HCT116 (cell line): ENCODE data around the gene TPD52L1. TPM values are rescaled to one million over a fixed set of nuclear protein-coding genes. Genes with fewer than 3 reads are reported as not detected.

Source experiments
- ATAC-seq: fragments of 200-7000 bp; cut with Tn5 transposase; 2 replicates; pipeline ENCODE4 v1.9.1; 2020; ENCODE audit warnings: mild to moderate bottlenecking, moderate library complexity
- BruUV-seq: library from RNA; stranded (reverse); fragments of 400-500 nt; replicated peaks from 2 replicates; lab custom pipeline; 2021; lab: Mats Ljungman, UMichigan
- CTCF ChIA-PET: fragments of 300-600 bp; sonication (Branson Sonifier 250); formaldehyde crosslinking; loops from one replicate; lab custom pipeline; 2021; ENCODE audit warnings: antibody characterized with exemption; lab: Charles Lee
- POLR2A ChIA-PET: fragments of 300-600, 350-600 bp; sonication (Branson Sonifier 250); formaldehyde crosslinking; loops from one replicate; lab custom pipeline; 2021; ENCODE audit warnings: antibody characterized with exemption; lab: Charles Lee
- RAD21 ChIA-PET, 2 experiments: fragments of 300-600 bp; sonication (Branson Sonifier 250); formaldehyde crosslinking; loops; one replicate each; lab custom pipeline; 2023; ENCODE audit warnings: low total read pairs in 2 of 2; ENCODE audit not compliant: uncharacterized antibody in 2 of 2, unreplicated experiment in 2 of 2, low non-redundant PET in 1 of 2; lab: Charles Lee
- DNase-seq: peaks from one replicate; pipeline ENCODE4 v3.0.0-alpha.2; 2010; ENCODE audit warnings: low read depth, low spot score
- H2AFZ ChIP-seq: fragments of 200-600 bp; shearing (Covaris generic), sonication (generic); 2 replicates; pipeline ENCODE4 v1.6.1; 2017; ENCODE audit warnings: low read depth, mixed run types, mixed read lengths, antibody characterized with exemption, low read length; ENCODE audit not compliant: poor library complexity, severe bottlenecking
- H3K27ac ChIP-seq: 2 replicates; pipeline ENCODE4 v1.5.1; 2012; ENCODE audit warnings: low read depth, low read length
- H3K27me3 ChIP-seq: fragments of 200-600 bp; sonication (generic); 2 replicates; pipeline ENCODE4 v1.6.1; 2016; ENCODE audit warnings: mixed run types, low read length, mixed read lengths; ENCODE audit not compliant: insufficient read depth
- H3K36me3 ChIP-seq, 2 experiments: fragments of 200-500 bp in 1 of 2; fragments of 200-600 bp in 1 of 2; sonication (Bioruptor generic) in 1 of 2; sonication (generic) in 1 of 2; 2 replicates each; pipeline versions ENCODE4 v1.5.1 to v1.6.1; 2014 to 2016; ENCODE audit warnings: low read length in 2 of 2, inconsistent platforms in 1 of 2, mixed read lengths in 1 of 2, mixed run types in 1 of 2; ENCODE audit not compliant: insufficient read depth in 2 of 2, control insufficient read depth in 1 of 2
- H3K4me1 ChIP-seq, 2 experiments: fragments of 200-600 bp in 1 of 2; sonication (generic) in 1 of 2; 2 replicates each; pipeline versions ENCODE4 v1.5.1 to v1.6.1; 2012 to 2017; ENCODE audit warnings: low read length in 2 of 2, inconsistent platforms in 1 of 2, mild to moderate bottlenecking in 1 of 2, mixed read lengths in 1 of 2, mixed run types in 1 of 2, moderate library complexity in 1 of 2; ENCODE audit not compliant: insufficient read depth in 2 of 2, control insufficient read depth in 1 of 2
- H3K4me2 ChIP-seq: fragments of 200-600 bp; sonication (generic); 2 replicates; pipeline ENCODE4 v1.6.1; 2017; ENCODE audit warnings: mixed run types, low read length, mixed read lengths
- H3K4me3 ChIP-seq, 2 experiments: fragments of 200-600 bp in 1 of 2; sonication (generic) in 1 of 2; replicated peaks in 1 of 2; 2 replicates each; pipeline ENCODE4 v1.5.1; 2011 to 2016; ENCODE audit warnings: low read length in 2 of 2, control low read depth in 1 of 2, low read depth in 1 of 2, mild to moderate bottlenecking in 1 of 2, mixed read lengths in 1 of 2, mixed run types in 1 of 2
- H3K79me2 ChIP-seq: fragments of 200-600 bp; sonication (generic); 2 replicates; pipeline ENCODE4 v1.6.1; 2017; ENCODE audit warnings: mild to moderate bottlenecking, mixed run types, low read length, moderate library complexity, mixed read lengths; ENCODE audit not compliant: insufficient read depth
- H3K9ac ChIP-seq: fragments of 200-600 bp; sonication (generic); 2 replicates; pipeline ENCODE4 v1.6.1; 2016; ENCODE audit warnings: low read length, mixed read lengths
- H3K9me2 ChIP-seq: fragments of 200-600 bp; sonication (generic), shearing (Covaris generic); 2 replicates; pipeline ENCODE4 v1.6.1; 2017; ENCODE audit warnings: mixed run types, mild to moderate bottlenecking, moderate library complexity; ENCODE audit not compliant: insufficient read depth
- H3K9me3 ChIP-seq, 2 experiments: fragments of 200-500 bp in 1 of 2; fragments of 200-600 bp in 1 of 2; sonication (Bioruptor generic) in 1 of 2; sonication (generic) in 1 of 2; 2 replicates each; pipeline ENCODE4 v1.6.1; 2014 to 2017; ENCODE audit warnings: low read length in 2 of 2, mixed read lengths in 2 of 2, inconsistent platforms in 1 of 2, low read depth in 1 of 2, mild to moderate bottlenecking in 1 of 2, mixed run types in 1 of 2, moderate library complexity in 1 of 2; ENCODE audit not compliant: control insufficient read depth in 1 of 2, insufficient read depth in 1 of 2
- H4K20me1 ChIP-seq: fragments of 200-600 bp; sonication (generic), shearing (Covaris generic); 2 replicates; pipeline ENCODE4 v1.6.1; 2017; ENCODE audit warnings: mixed run types, mild to moderate bottlenecking, moderate library complexity; ENCODE audit not compliant: insufficient read depth
- CEBPB ChIP-seq: IDR thresholded peaks from 2 replicates; pipeline ENCODE4 v1.6.1; 2012; ENCODE audit warnings: low read depth
- CTCF ChIP-seq, 3 experiments: fragments of 200-600 bp in 1 of 3; sonication (generic) in 1 of 3; IDR thresholded peaks in 2 of 3; conservative IDR thresholded peaks in 1 of 3; 2 replicates each; pipeline ENCODE4 v1.5.1; 2012 to 2017; ENCODE audit warnings: low read depth in 2 of 3, low read length in 2 of 3, antibody characterized with exemption in 1 of 3, borderline replicate concordance in 1 of 3, control low read depth in 1 of 3, mild to moderate bottlenecking in 1 of 3, mixed read lengths in 1 of 3, mixed run types in 1 of 3, moderate library complexity in 1 of 3; ENCODE audit not compliant: insufficient read depth in 1 of 3
- EGR1 ChIP-seq: IDR thresholded peaks from 2 replicates; pipeline ENCODE4 v1.6.1; 2012; ENCODE audit warnings: low read depth
- ELF1 ChIP-seq: IDR thresholded peaks from 2 replicates; pipeline ENCODE4 v1.6.1; 2012; ENCODE audit warnings: low read depth, borderline replicate concordance
- EZH2 ChIP-seq: fragments of 200-600 bp; sonication (generic); IDR thresholded peaks from 2 replicates; pipeline ENCODE4 v1.6.1; 2017; ENCODE audit warnings: antibody characterized with exemption, mixed run types
- EZH2phosphoT487 ChIP-seq: fragments of 200-600 bp; IDR thresholded peaks from 2 replicates; pipeline ENCODE4 v1.6.1; 2018; ENCODE audit warnings: antibody characterized with exemption, borderline replicate concordance
- FOSL1 ChIP-seq: IDR thresholded peaks from 2 replicates; pipeline ENCODE4 v1.6.1; 2012; ENCODE audit warnings: low read depth
- JUND ChIP-seq: IDR thresholded peaks from 2 replicates; pipeline ENCODE4 v1.6.1; 2012
- MAX ChIP-seq: IDR thresholded peaks from 2 replicates; pipeline ENCODE4 v1.6.1; 2012
- POLR2A ChIP-seq: IDR thresholded peaks from 2 replicates; pipeline ENCODE4 v1.7.0; 2011; ENCODE audit warnings: borderline replicate concordance; ENCODE audit not compliant: insufficient read depth, insufficient read length; ENCODE audit errors: extremely low read depth
- POLR2AphosphoS5 ChIP-seq: IDR thresholded peaks from 2 replicates; pipeline ENCODE4 v1.6.1; 2011; ENCODE audit warnings: mild to moderate bottlenecking, low read depth, low read length, moderate library complexity
- RAD21 ChIP-seq: IDR thresholded peaks from 2 replicates; pipeline ENCODE4 v1.6.1; 2012; ENCODE audit warnings: low read depth, mild to moderate bottlenecking
- REST ChIP-seq: IDR thresholded peaks from 2 replicates; pipeline ENCODE4 v1.6.1; 2012; ENCODE audit warnings: low read depth
- SIN3A ChIP-seq: IDR thresholded peaks from 2 replicates; pipeline ENCODE4 v1.6.1; 2012; ENCODE audit warnings: low read depth
- SRF ChIP-seq: IDR thresholded peaks from 2 replicates; pipeline ENCODE4 v1.6.1; 2012; ENCODE audit warnings: low read depth
- YY1 ChIP-seq: IDR thresholded peaks from 2 replicates; pipeline ENCODE4 v1.6.1; 2011; ENCODE audit warnings: low read length, low read depth, moderate library complexity, mild to moderate bottlenecking; ENCODE audit not compliant: insufficient replicate concordance; ENCODE audit errors: extremely low read depth
- ZBTB33 ChIP-seq: IDR thresholded peaks from 2 replicates; pipeline ENCODE4 v1.6.1; 2011; ENCODE audit warnings: mild to moderate bottlenecking, low read length, moderate library complexity; ENCODE audit not compliant: insufficient replicate concordance; ENCODE audit errors: extremely low read depth
- ZFX ChIP-seq: fragments of 450-650 bp; IDR thresholded peaks from 2 replicates; pipeline ENCODE4 v1.6.1; 2017
- intact Hi-C: fragments of 100-400 bp; cut with micrococcal nuclease; formaldehyde crosslinking; loops from 2 replicates; pipeline ENCODE4 v1.10.0; 2022
- total RNA-seq: library from RNA; stranded (reverse); gene quantifications from one replicate; pipeline ENCODE4 v1.2.1, GENCODE V29; 2021; ENCODE audit not compliant: unreplicated experiment
- TF ChIP-seq, protein P1 (sequence below): IDR thresholded peaks from 2 replicates; pipeline ENCODE4 v1.6.1; 2012

The TPD52L1 gene
- total RNA-seq, 1 experiment from 2014 or later, result 64.1 TPM

DNA sequence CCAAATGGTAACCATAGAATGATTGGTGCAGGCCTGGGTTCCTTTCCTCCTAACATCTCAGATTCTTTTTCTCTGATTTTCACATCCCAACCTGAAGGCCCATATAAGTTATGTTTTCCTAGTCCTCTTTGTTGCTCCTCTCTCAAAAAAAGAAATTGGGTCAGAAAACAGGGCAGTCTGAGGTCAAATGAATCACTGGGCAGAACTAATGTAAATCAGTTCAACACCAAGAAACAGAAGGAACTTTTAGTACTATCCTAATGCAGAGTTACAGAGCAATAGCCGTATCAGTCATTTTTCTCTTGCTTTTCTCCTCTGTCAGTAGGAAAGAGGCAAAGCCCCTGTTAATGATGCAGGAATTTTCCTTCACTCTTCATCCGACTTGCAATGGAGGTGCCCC, 11.0 kb upstream of the TPD52L1 start:
- H2AFZ ChIP-seq, result no peak overlapping the region
- CTCF ChIA-PET, result interaction anchor here (0.9 kb wide), 1 partner anchor 28 kb away, joined by 3 read pairs; no protein-coding TSS in a partner anchor
- TF ChIP-seq ZBTB33, result no peak
- TF ChIP-seq CTCF (IDR thresholded peaks at IDR 0.05 in 2 of 3, conservative IDR thresholded peaks at IDR 0.05 in 1 of 3; ENCODE audit: borderline replicate concordance in 1 of 3, insufficient read depth in 1 of 3, low read depth in 2 of 3, low read length in 2 of 3), result no peak
- TF ChIP-seq RAD21, result no peak
- TF ChIP-seq, protein P1, sequence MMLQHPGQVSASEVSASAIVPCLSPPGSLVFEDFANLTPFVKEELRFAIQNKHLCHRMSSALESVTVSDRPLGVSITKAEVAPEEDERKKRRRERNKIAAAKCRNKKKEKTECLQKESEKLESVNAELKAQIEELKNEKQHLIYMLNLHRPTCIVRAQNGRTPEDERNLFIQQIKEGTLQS, result no peak
- TF ChIP-seq YY1, result no peak
- no peak for TF ChIP-seq EZH2phosphoT487
- no peak for TF ChIP-seq JUND
- TF ChIP-seq EGR1, result no peak
- no peak for TF ChIP-seq POLR2AphosphoS5
- no peak for TF ChIP-seq ELF1
- no peak for TF ChIP-seq FOSL1
- TF ChIP-seq EZH2, result no peak
- no peak for TF ChIP-seq SRF
- TF ChIP-seq POLR2A, result no peak
- no peak for TF ChIP-seq SIN3A
- TF ChIP-seq REST, result no peak
- no peak for TF ChIP-seq ZFX
- TF ChIP-seq CEBPB, result no peak
- no peak for TF ChIP-seq MAX
- H3K27me3 ChIP-seq, result no peaks in the 10 kb centered on the region
- H3K9ac ChIP-seq, result no peak overlapping the region
- H3K9me2 ChIP-seq, result no peaks in the 10 kb centered on the region; the same call in 1 of the 2 replicates
- no peak overlapping the region for H3K4me3 ChIP-seq
- no TSS peak for BruUV-seq
- H3K36me3 ChIP-seq, result no peaks in the 10 kb centered on the region
- RAD21 ChIA-PET, result no interaction called here
- no peak for DNase-seq
- no peaks in the 10 kb centered on the region for H3K79me2 ChIP-seq
- no peak overlapping the region for H3K27ac ChIP-seq
- no peaks in the 10 kb centered on the region for H4K20me1 ChIP-seq
- no peaks in the 10 kb centered on the region for H3K9me3 ChIP-seq
- POLR2A ChIA-PET, result no interaction called here
- intact Hi-C loops, result no loop called here
- no peak for ATAC-seq
- no peak overlapping the region for H3K4me2 ChIP-seq
- H3K4me1 ChIP-seq, result no peaks in the 10 kb centered on the region
